K562 (cell line): Measurements from ENCODE around the gene ZNF384. TPM values are rescaled to one million over a fixed set of nuclear protein-coding genes. Genes with fewer than 3 reads are reported as not detected.

Source experiments
- ATAC-seq: fragments of 200-7000 bp; cut with Tn5 transposase; 3 replicates; pipeline ENCODE4 v1.9.1; 2020; ENCODE audit warnings: moderate library complexity
- BruUV-seq: library from RNA; stranded (reverse); fragments of 400-500 nt; replicated peaks from 2 replicates; lab custom pipeline; 2021; lab: Mats Ljungman, UMichigan
- CTCF ChIA-PET: fragments of 300-600 bp; formaldehyde crosslinking; extraction: SDS; loops from one replicate; lab custom pipeline; 2021; ENCODE audit warnings: low intra/inter-chr PET ratio; lab: Yijun Ruan, JAX
- POLR2A ChIA-PET: fragments of 300-600, 350-650 bp; sonication (Branson Sonifier 250); formaldehyde crosslinking; extraction: SDS; loops from one replicate; lab custom pipeline; 2021; ENCODE audit warnings: antibody characterized with exemption, inconsistent platforms; lab: Yijun Ruan, JAX
- DNase-seq, 4 experiments: peaks; one replicate each; pipeline versions ENCODE4 v3.0.0 to v3.0.0-alpha.2; 2011 to 2018; ENCODE audit warnings: low spot score in 3 of 4, mixed read lengths in 3 of 4; ENCODE audit errors: extremely low read depth in 1 of 4
- FAIRE-seq: peaks from 2 replicates; lab custom pipeline; 2011; peaks lifted over from hg19 to GRCh38; lab: Jason Lieb, UNC
- H2AFZ ChIP-seq: 2 replicates; pipeline ENCODE4 v1.6.0; 2011; ENCODE audit warnings: low read depth, low read length, control low read depth, inconsistent platforms
- H3K27ac ChIP-seq: fragments of 200-600 bp; 3 replicates; pipeline ENCODE4 v1.8.0; 2011; ENCODE audit warnings: low read depth, mild to moderate bottlenecking, control low read depth, inconsistent platforms, low read length, moderate library complexity, mixed read lengths; ENCODE audit errors: extremely low read depth
- H3K27me3 ChIP-seq, 2 experiments: fragments of 300-600 bp in 1 of 2; 2 replicates in 1 of 2; 3 replicates in 1 of 2; pipeline versions ENCODE4 v1.6.0 to v1.8.0; 2011; ENCODE audit warnings: inconsistent platforms in 2 of 2, low read length in 2 of 2, mild to moderate bottlenecking in 1 of 2, mixed read lengths in 1 of 2, moderate library complexity in 1 of 2; ENCODE audit not compliant: control insufficient read depth in 2 of 2, insufficient read depth in 2 of 2
- H3K36me3 ChIP-seq: fragments of 300-600 bp; 3 replicates; pipeline ENCODE4 v1.8.0; 2011; ENCODE audit warnings: mild to moderate bottlenecking, low read length, inconsistent platforms; ENCODE audit not compliant: control insufficient read depth, insufficient read depth
- H3K4me1 ChIP-seq, 2 experiments: fragments of 200-600 bp in 1 of 2; replicated peaks in 1 of 2; 2 replicates in 1 of 2; 3 replicates in 1 of 2; pipeline versions ENCODE4 v1.5.1 to v1.8.0; 2011; ENCODE audit warnings: inconsistent platforms in 2 of 2, low read length in 2 of 2, mild to moderate bottlenecking in 1 of 2, mixed read lengths in 1 of 2, moderate library complexity in 1 of 2; ENCODE audit not compliant: control insufficient read depth in 2 of 2, insufficient read depth in 2 of 2
- H3K4me2 ChIP-seq: 2 replicates; pipeline ENCODE4 v1.6.1; 2011; ENCODE audit warnings: low read length, control low read depth, inconsistent platforms, mixed read lengths; ENCODE audit not compliant: insufficient read depth
- H3K4me3 ChIP-seq: fragments of 200-600 bp; sonication (generic), shearing (Covaris generic); 2 replicates; pipeline ENCODE4 v1.5.1; 2016; ENCODE audit warnings: control low read depth, inconsistent platforms
- H3K79me2 ChIP-seq: fragments of 200-600 bp; 3 replicates; pipeline ENCODE4 v1.8.0; 2011; ENCODE audit warnings: low read length, inconsistent platforms; ENCODE audit not compliant: control insufficient read depth, insufficient read depth
- H3K9ac ChIP-seq, 2 experiments: 2 replicates each; pipeline versions ENCODE4 v1.6.0 to v1.6.1; 2011; ENCODE audit warnings: low read depth in 2 of 2, low read length in 2 of 2, control low read depth in 1 of 2, inconsistent platforms in 1 of 2, mild to moderate bottlenecking in 1 of 2, mixed read lengths in 1 of 2; ENCODE audit not compliant: insufficient read depth in 1 of 2
- H3K9me1 ChIP-seq: one replicate; pipeline ENCODE4 v1.6.0; 2011; ENCODE audit warnings: inconsistent platforms, mild to moderate bottlenecking, low read length, moderate library complexity; ENCODE audit not compliant: control insufficient read depth, insufficient read depth
- H3K9me3 ChIP-seq: replicated peaks from 2 replicates; pipeline ENCODE4 v1.5.1; 2011; ENCODE audit warnings: low read depth, low read length, inconsistent platforms; ENCODE audit not compliant: control insufficient read depth, insufficient read depth
- H4K20me1 ChIP-seq: replicated peaks from 2 replicates; pipeline ENCODE4 v1.6.1; 2011; ENCODE audit warnings: low read length, inconsistent platforms, mixed read lengths; ENCODE audit not compliant: control insufficient read depth, insufficient read depth
- BRCA1 ChIP-seq, 2 experiments: fragments of 450-650 bp in 1 of 2; sonication (generic) in 1 of 2; formaldehyde crosslinking in 1 of 2; IDR thresholded peaks; 2 replicates each; pipeline versions ENCODE4 v1.5.0 to v1.6.1; 2017 to 2020; ENCODE audit warnings: mild to moderate bottlenecking in 1 of 2, missing genetic modification reagents in 1 of 2
- CEBPB ChIP-seq: fragments of 450-650 bp; IDR thresholded peaks from 2 replicates; pipeline ENCODE4 v1.6.1; 2016; ENCODE audit warnings: missing genetic modification characterization, missing compliant biosample characterization
- CHAMP1 ChIP-seq: fragments of 450-650 bp; IDR thresholded peaks from 2 replicates; pipeline ENCODE4 v1.6.1; 2016; ENCODE audit warnings: mild to moderate bottlenecking
- EHMT2 ChIP-seq: fragments of 450-650 bp; IDR thresholded peaks from 2 replicates; pipeline ENCODE4 v1.6.1; 2018; ENCODE audit warnings: antibody characterized with exemption
- FOSL1 ChIP-seq: fragments of 200-800 bp; sonication (Bioruptor generic); conservative IDR thresholded peaks from 2 replicates; pipeline ENCODE4 v1.6.1; 2016; ENCODE audit warnings: missing genetic modification characterization, missing compliant biosample characterization
- GABPB2 ChIP-seq: fragments of 250-450 bp; sonication (Bioruptor Pico); conservative IDR thresholded peaks from 2 replicates; pipeline ENCODE4 v1.5.1; 2021; ENCODE audit warnings: mild to moderate bottlenecking
- GATAD2B ChIP-seq: fragments of 450-650 bp; IDR thresholded peaks from 2 replicates; pipeline ENCODE4 v1.6.1; 2017; ENCODE audit warnings: mild to moderate bottlenecking, borderline replicate concordance
- HDAC3 ChIP-seq: fragments of 450-650 bp; IDR thresholded peaks from 2 replicates; pipeline ENCODE4 v1.6.1; 2018; ENCODE audit warnings: borderline replicate concordance, mild to moderate bottlenecking, moderate library complexity; ENCODE audit not compliant: partially characterized antibody
- ILK ChIP-seq: fragments of 450-650 bp; IDR thresholded peaks from 2 replicates; pipeline ENCODE4 v1.6.1; 2016; ENCODE audit warnings: missing genetic modification characterization, low read depth, mild to moderate bottlenecking, missing compliant biosample characterization, moderate library complexity, borderline replicate concordance
- MTA1 ChIP-seq: fragments of 450-650 bp; IDR thresholded peaks from 2 replicates; pipeline ENCODE4 v1.6.1; 2017; ENCODE audit warnings: borderline replicate concordance
- NR0B1 ChIP-seq: fragments of 450-650 bp; IDR thresholded peaks from one replicate; pipeline ENCODE4 v1.6.1; 2018; ENCODE audit warnings: mild to moderate bottlenecking, moderate library complexity; ENCODE audit not compliant: partially characterized antibody
- POLR2H ChIP-seq: IDR thresholded peaks from 2 replicates; pipeline ENCODE4 v1.6.1; 2016; ENCODE audit warnings: missing genetic modification characterization, low read depth, mild to moderate bottlenecking, control low read depth, missing compliant biosample characterization, moderate library complexity
- RBM25 ChIP-seq: fragments of 200-400 bp; formaldehyde crosslinking; IDR thresholded peaks from 2 replicates; pipeline ENCODE4 v1.6.1; 2018; ENCODE audit warnings: low read length, low read depth, moderate library complexity; ENCODE audit not compliant: severe bottlenecking
- SOX6 ChIP-seq: fragments of 450-650 bp; IDR thresholded peaks from 2 replicates; pipeline ENCODE4 v1.6.1; 2014; ENCODE audit warnings: mild to moderate bottlenecking
- ZBTB26 ChIP-seq: fragments of 450-650 bp; formaldehyde crosslinking; IDR thresholded peaks from 2 replicates; pipeline ENCODE4 v1.4.0; 2022; ENCODE audit warnings: missing genetic modification characterization
- ZNF12 ChIP-seq: sonication (generic); formaldehyde crosslinking; IDR thresholded peaks from 2 replicates; pipeline ENCODE4 v1.4.0; 2020; ENCODE audit warnings: mild to moderate bottlenecking, missing genetic modification reagents
- ZNF134 ChIP-seq: fragments of 250-450 bp; sonication (Bioruptor Pico); conservative IDR thresholded peaks from 2 replicates; pipeline ENCODE4 v1.4.0; 2020
- ZNF644 ChIP-seq: fragments of 200-800 bp; sonication (Bioruptor generic); IDR thresholded peaks from 2 replicates; pipeline ENCODE4 v1.6.1; 2016; ENCODE audit warnings: low read depth, missing genetic modification characterization, missing compliant biosample characterization
- WGBS: fragments of 100-300 bp; shearing (Covaris generic); methylation state at CpG from one replicate; pipeline ENCODE4 v1.1.6; 2016; ENCODE audit warnings: low coverage, mixed read lengths; ENCODE audit not compliant: insufficient coverage; ENCODE audit errors: missing lambda C conversion rate; 5-methylcytosine and 5-hydroxymethylcytosine counted together
- in situ Hi-C: fragments of 300-500 bp; cut with MboI; formaldehyde crosslinking; loops from 4 replicates; pipeline ENCODE4 v1.15.0; 2018; ENCODE audit warnings: inconsistent platforms, mixed read lengths
- intact Hi-C: fragments of 100-400 bp; cut with micrococcal nuclease; formaldehyde crosslinking; loops from 2 replicates; pipeline ENCODE4 v1.14.2; 2022
- polyA plus RNA-seq, 8 experiments: library from polyadenylated mRNA; depleted of rRNA in 4 of 8; stranded (reverse) in 5 of 8; unstranded in 3 of 8; fragments of >200 nt; fragmentation: Nextera tagmentation in 2 of 8; fragmentation: Illumina TruSeq in 1 of 8; extraction: Ambion mirVana in 2 of 8; extraction: Trizol in 1 of 8; gene quantifications; 2 replicates each; pipeline versions ENCODE4 v1.2.1 to v1.2.3, GENCODE V29; 2011 to 2014; ENCODE audit warnings: inconsistent platforms in 1 of 8, missing spikeins in 1 of 8
- total RNA-seq, 7 experiments: library from RNA; depleted of rRNA in 6 of 7; stranded (reverse); fragments of >200 nt in 6 of 7; fragmentation: Illumina TruSeq in 2 of 7; extraction: Trizol in 2 of 7; gene quantifications; 2 replicates each; pipeline versions ENCODE4 v1.2.1 to v1.2.3, GENCODE V29; 2011 to 2021; ENCODE audit warnings: low replicate concordance in 1 of 7

Gene ZNF384
- total and polyA plus RNA-seq, 9 of the 15 experiments (the other 6 are each of a cell fraction or from before 2014, with no cell fraction given), result 0.36 to 64.8 (median 21.3) TPM

DNA sequence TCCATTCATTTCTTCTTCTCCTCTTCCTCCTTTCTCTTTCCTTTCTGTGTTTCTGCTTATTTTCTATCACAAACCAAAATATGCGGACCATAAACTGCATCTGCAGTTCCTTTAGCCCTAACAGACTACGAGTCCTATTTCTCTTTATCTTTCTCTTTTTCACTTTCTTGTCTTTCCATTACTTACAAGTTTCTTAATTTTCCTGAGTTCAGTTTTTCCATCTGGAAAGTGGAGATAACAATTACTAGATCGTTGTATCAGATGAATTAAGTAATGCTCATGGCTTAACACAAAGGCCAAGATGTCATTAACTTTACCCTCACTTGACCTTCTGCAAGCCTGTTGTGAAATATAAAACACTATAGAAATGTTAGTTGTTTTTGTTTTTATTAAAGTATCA is 33.7 kb upstream of the ZNF384 start:
- intact Hi-C loops, result loop anchor here (5.0 kb wide), 1 partner anchor 36 kb away; the partner anchor contains the start of gene ZNF384
- POLR2A ChIA-PET, result interaction anchor here (0.9 to 2.9 kb wide), 6 partner anchors 10 to 51 kb away, joined by 3 to 12 read pairs (median 3); partner anchors contain the start of gene ZNF384
- Histone ChIP-seq H3K36me3 (peaks cover 4% of the 10 kb centered on the region; the same call in 1 of the 3 replicates), H3K9me3 (no peaks in the 10 kb centered on the region), H4K20me1 (no peaks in the 10 kb centered on the region), H3K4me2 (peak overlapping the region; percentile 80), H2AFZ (peak overlapping the region; percentile 65), H3K27ac (peak overlapping the region; percentile 88; the same call in 2 of the 3 replicates), H3K27me3 (no peaks in the 10 kb centered on the region), H3K4me1 (peaks cover 10 to 25% of the 10 kb centered on the region in 2 experiments; a peak in 4 of 5 replicates), H3K4me3 (peak overlapping the region; percentile 54; the same call in 1 of the 2 replicates), H3K79me2 (peaks cover 13% of the 10 kb centered on the region), H3K9me1 (no peaks in the 10 kb centered on the region), H3K9ac (peak overlapping the region in 1 of 2 experiments; percentile 88; a peak in 2 of 4 replicates)
- CTCF ChIA-PET, result interaction anchor here (0.7 kb wide), 1 partner anchor 30 kb away, joined by 3 read pairs; no protein-coding TSS in a partner anchor
- in situ Hi-C loops, result no loop called here
- ATAC-seq, result no peak
- WGBS, result 10% methylated on average over 3 of the region's 3 CpGs
- peak; percentile 40 for FAIRE-seq
- DNase-seq, result peak in 2 of 4 experiments; percentile 35 to 37
- no TSS peak for BruUV-seq
- TF ChIP-seq GATAD2B, result 0 out of 2 replicates have a peak, but pooled peaks have one; percentile 44
- 0 out of 2 replicates have a peak, but pooled peaks have one; percentile 11 for TF ChIP-seq MTA1
- TF ChIP-seq ILK, result no peak
- no peak for TF ChIP-seq POLR2H (tag)
- peak; percentile 46 for TF ChIP-seq HDAC3
- peak; percentile 43 for TF ChIP-seq FOSL1 (tag)
- peak; percentile 50; the same call in 1 of the 2 replicates for TF ChIP-seq SOX6
- no peak for TF ChIP-seq GABPB2 (CRISPR knock-in tag)
- 0 out of 2 replicates have a peak, but pooled peaks have one; percentile 28 for TF ChIP-seq CHAMP1
- TF ChIP-seq RBM25, result no peak
- no peak for TF ChIP-seq ZNF134 (CRISPR knock-in tag)
- no peak for TF ChIP-seq ZBTB26 (CRISPR knock-in tag)
- TF ChIP-seq NR0B1, result no peak
- TF ChIP-seq ZNF12, result no peak
- TF ChIP-seq ZNF644 (tag), result 0 out of 2 replicates have a peak, but pooled peaks have one; percentile 29
- TF ChIP-seq EHMT2, result 0 out of 2 replicates have a peak, but pooled peaks have one; percentile 9
- peak; percentile 87 for TF ChIP-seq CEBPB
- no peak for TF ChIP-seq BRCA1 (IDR thresholded peaks at IDR 0.05)
- no peak for TF ChIP-seq BRCA1 (CRISPR knock-in tag; IDR thresholded peaks at IDR 0.05)
